Gastrocnemius medialis (tissue), 4 donors: ENCODE measurements around the gene ADARB2.

ENCODE experiments used
- POLR2A ChIP-seq, 2 donors: fragments of 450-650 bp; IDR thresholded peaks; one replicate each; pipeline ENCODE4 v1.6.1; 2017; ENCODE audit warnings: antibody characterized with exemption in 2 of 2, mild to moderate bottlenecking in 2 of 2, moderate library complexity in 2 of 2
- TF ChIP-seq, protein P1 (sequence below), 5 experiments: fragments of 450-650 bp in 3 of 5; fragments of 200-600 bp in 2 of 5; sonication (generic) in 2 of 5; IDR thresholded peaks in 4 of 5; conservative IDR thresholded peaks in 1 of 5; 1 replicate in 4 of 5; 2 replicates in 1 of 5; pipeline ENCODE4 v1.5.1; 2016 to 2019; ENCODE audit warnings: antibody characterized with exemption in 5 of 5, mild to moderate bottlenecking in 3 of 5, moderate library complexity in 3 of 5

DNA sequence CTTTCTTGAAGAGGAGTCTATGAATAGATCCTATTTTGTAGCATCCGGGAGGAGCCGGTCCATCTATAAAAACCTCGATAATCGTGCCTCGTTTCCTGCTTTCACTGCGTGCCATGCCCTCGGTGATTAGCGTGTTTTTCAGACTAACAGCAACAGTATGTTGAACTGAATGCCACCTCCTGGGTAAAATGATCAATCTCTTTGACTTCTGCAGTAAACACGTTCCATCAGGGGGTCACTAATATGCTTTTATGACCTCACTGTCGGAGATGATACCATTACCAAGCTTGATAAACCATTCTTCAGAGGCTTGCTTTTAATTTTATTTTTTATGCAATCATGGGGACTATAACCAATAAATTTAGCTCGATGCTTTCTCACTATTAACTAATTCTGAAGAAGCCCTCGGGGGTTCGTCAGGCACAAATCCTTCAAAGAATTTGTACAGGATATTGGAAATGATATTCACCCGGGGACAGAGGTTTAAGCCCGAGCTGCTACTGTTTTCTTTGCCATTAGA lies 228.3 kb downstream of the ADARB2 start:
- TF ChIP-seq, protein P1, sequence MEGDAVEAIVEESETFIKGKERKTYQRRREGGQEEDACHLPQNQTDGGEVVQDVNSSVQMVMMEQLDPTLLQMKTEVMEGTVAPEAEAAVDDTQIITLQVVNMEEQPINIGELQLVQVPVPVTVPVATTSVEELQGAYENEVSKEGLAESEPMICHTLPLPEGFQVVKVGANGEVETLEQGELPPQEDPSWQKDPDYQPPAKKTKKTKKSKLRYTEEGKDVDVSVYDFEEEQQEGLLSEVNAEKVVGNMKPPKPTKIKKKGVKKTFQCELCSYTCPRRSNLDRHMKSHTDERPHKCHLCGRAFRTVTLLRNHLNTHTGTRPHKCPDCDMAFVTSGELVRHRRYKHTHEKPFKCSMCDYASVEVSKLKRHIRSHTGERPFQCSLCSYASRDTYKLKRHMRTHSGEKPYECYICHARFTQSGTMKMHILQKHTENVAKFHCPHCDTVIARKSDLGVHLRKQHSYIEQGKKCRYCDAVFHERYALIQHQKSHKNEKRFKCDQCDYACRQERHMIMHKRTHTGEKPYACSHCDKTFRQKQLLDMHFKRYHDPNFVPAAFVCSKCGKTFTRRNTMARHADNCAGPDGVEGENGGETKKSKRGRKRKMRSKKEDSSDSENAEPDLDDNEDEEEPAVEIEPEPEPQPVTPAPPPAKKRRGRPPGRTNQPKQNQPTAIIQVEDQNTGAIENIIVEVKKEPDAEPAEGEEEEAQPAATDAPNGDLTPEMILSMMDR (IDR thresholded peaks at IDR 0.05 in 4 of 5, conservative IDR thresholded peaks at IDR 0.05 in 1 of 5), result no peak
- TF ChIP-seq POLR2A (IDR thresholded peaks at IDR 0.05), result no peak
